GM19043 (cell line): ENCODE measurements around the gene FBXO9.

Experiments
- ATAC-seq: cut with Tn5 transposase; IDR thresholded peaks from one replicate; pipeline ENCODE4 v1.9.1; 2021; ENCODE audit warnings: low read depth; ENCODE audit not compliant: unreplicated experiment

Gene FBXO9

GRCh38 chr6:53086302-53086701, 21.1 kb downstream of the FBXO9 start:
- no peak for ATAC-seq

- ATAC-seq, result no peak
Measured at GRCh38 chr6:53089948-53090347, 24.7 kb downstream of the FBXO9 start.

- no peak for ATAC-seq
Measured at GRCh38 chr6:53090576-53090975, 25.4 kb downstream of the FBXO9 start.

- no peak for ATAC-seq
Measured at GRCh38 chr6:53095270-53095669, 30.1 kb downstream of the FBXO9 start.

GRCh38 chr6:53095716-53096115, 30.5 kb downstream of the FBXO9 start:
- no peak for ATAC-seq

GRCh38 chr6:53100561-53100960, 35.4 kb downstream of the FBXO9 start:
- ATAC-seq, result no peak

GRCh38 chr6:53101006-53101405, 35.8 kb downstream of the FBXO9 start:
- no peak for ATAC-seq

GRCh38 chr6:53103993-53104675, 38.9 kb downstream of the FBXO9 start:
- no peak for ATAC-seq

- ATAC-seq, result no peak
Measured at GRCh38 chr6:53104916-53105315, 39.7 kb downstream of the FBXO9 start.

- ATAC-seq, result no peak
Measured at GRCh38 chr6:53107091-53107490, 41.9 kb downstream of the FBXO9 start.

- no peak for ATAC-seq
Measured at GRCh38 chr6:53109612-53110011, 44.4 kb downstream of the FBXO9 start.

- no peak for ATAC-seq
Measured at GRCh38 chr6:53111865-53112264, 46.7 kb downstream of the FBXO9 start.

GRCh38 chr6:53112404-53112803, 47.2 kb downstream of the FBXO9 start:
- ATAC-seq, result no peak

GRCh38 chr6:53112871-53113270, 47.7 kb downstream of the FBXO9 start:
- no peak for ATAC-seq

- no peak for ATAC-seq
Measured at GRCh38 chr6:53113742-53114141, 48.5 kb downstream of the FBXO9 start.

GRCh38 chr6:53115113-53115512, 49.9 kb downstream of the FBXO9 start:
- ATAC-seq, result no peak

GRCh38 chr6:53115741-53116140, 50.5 kb downstream of the FBXO9 start:
- no peak for ATAC-seq

GRCh38 chr6:53119349-53119748, 54.1 kb downstream of the FBXO9 start:
- ATAC-seq, result no peak

- ATAC-seq, result no peak
Measured at GRCh38 chr6:53119772-53120409, 54.7 kb downstream of the FBXO9 start.

GRCh38 chr6:53124131-53124800, 59.1 kb downstream of the FBXO9 start:
- ATAC-seq, result no peak

GRCh38 chr6:53125276-53125675, 60.1 kb downstream of the FBXO9 start:
- no peak for ATAC-seq

- no peak for ATAC-seq
Measured at GRCh38 chr6:53128842-53129241, 63.6 kb downstream of the FBXO9 start.
